Uterus (tissue), 4 donors: ENCODE measurements around the gene TCEA2. TPM values are rescaled to one million over a fixed set of nuclear protein-coding genes. Genes with fewer than 3 reads are reported as not detected.
A peak's percentile ranks its signal among the peaks of the same experiment; 100 is the strongest.

Source experiments
- DNase-seq, 2 donors: peaks; one replicate each; pipeline ENCODE4 v3.0.0-alpha.2; 2019 to 2020
- H3K27ac ChIP-seq, 2 donors: fragments of 200-600 bp; sonication (generic); 1 replicate in 1 of 2; 2 replicates in 1 of 2; pipeline ENCODE4 v1.5.1; 2016 to 2018
- H3K27me3 ChIP-seq, 2 donors: fragments of 200-600 bp; sonication (generic); one replicate each; pipeline ENCODE4 v1.5.1; 2018 to 2019; ENCODE audit warnings: control low read depth in 1 of 2
- H3K36me3 ChIP-seq, 2 donors: fragments of 200-600 bp; sonication (generic); one replicate each; pipeline ENCODE4 v1.5.1; 2019; ENCODE audit warnings: control low read depth in 1 of 2
- H3K4me1 ChIP-seq, 2 donors: fragments of 200-600 bp; sonication (generic); one replicate each; pipeline ENCODE4 v1.5.1; 2018 to 2019; ENCODE audit warnings: control low read depth in 1 of 2
- H3K4me3 ChIP-seq, 2 donors: fragments of 200-600 bp; sonication (generic); 1 replicate in 1 of 2; 2 replicates in 1 of 2; pipeline ENCODE4 v1.5.1; 2018 to 2019; ENCODE audit warnings: mild to moderate bottlenecking in 1 of 2
- H3K9me3 ChIP-seq, 2 donors: fragments of 200-600 bp; sonication (generic); one replicate each; pipeline ENCODE4 v1.5.1; 2019; ENCODE audit warnings: control low read depth in 1 of 2
- CTCF ChIP-seq, 4 experiments: fragments of 200-600 bp in 2 of 4; fragments of 450-650 bp in 2 of 4; sonication (generic) in 2 of 4; IDR thresholded peaks; one replicate each; pipeline ENCODE4 v1.5.1; 2016 to 2019; ENCODE audit warnings: antibody characterized with exemption in 4 of 4, mild to moderate bottlenecking in 2 of 4, moderate library complexity in 1 of 4
- POLR2A ChIP-seq, 2 donors: fragments of 450-650 bp; IDR thresholded peaks; one replicate each; pipeline ENCODE4 v1.6.1; 2016; ENCODE audit warnings: antibody characterized with exemption in 2 of 2, mild to moderate bottlenecking in 1 of 2, moderate library complexity in 1 of 2
- intact Hi-C: fragments of 100-400 bp; cut with DNase I; formaldehyde crosslinking; loops from one replicate; pipeline ENCODE4 v1.15.1; 2023; ENCODE audit warnings: low total_unique reads
- total RNA-seq, 4 donors: library from RNA; depleted of rRNA in 3 of 4; stranded (reverse); fragments of >200 nt in 3 of 4; gene quantifications; one replicate each; pipeline versions ENCODE4 v1.1.0 to v1.2.4, GENCODE V29; 2014 to 2023
- donor health status: DM: yes; HTN: yes; CAD: no.

TCEA2 gene
- total RNA-seq, 4 donors from 2014 or later: 21.5 to 75.4 (median 27.2) TPM

GRCh38 chr20:64063389-64064144, 569 bp downstream of the TCEA2 start:
- DNase-seq: peak in 1 of 2 donors; percentile 45
- peak overlapping the region; percentile 79 to 81 for H3K27ac ChIP-seq
- intact Hi-C loops: no loop called here

DNA sequence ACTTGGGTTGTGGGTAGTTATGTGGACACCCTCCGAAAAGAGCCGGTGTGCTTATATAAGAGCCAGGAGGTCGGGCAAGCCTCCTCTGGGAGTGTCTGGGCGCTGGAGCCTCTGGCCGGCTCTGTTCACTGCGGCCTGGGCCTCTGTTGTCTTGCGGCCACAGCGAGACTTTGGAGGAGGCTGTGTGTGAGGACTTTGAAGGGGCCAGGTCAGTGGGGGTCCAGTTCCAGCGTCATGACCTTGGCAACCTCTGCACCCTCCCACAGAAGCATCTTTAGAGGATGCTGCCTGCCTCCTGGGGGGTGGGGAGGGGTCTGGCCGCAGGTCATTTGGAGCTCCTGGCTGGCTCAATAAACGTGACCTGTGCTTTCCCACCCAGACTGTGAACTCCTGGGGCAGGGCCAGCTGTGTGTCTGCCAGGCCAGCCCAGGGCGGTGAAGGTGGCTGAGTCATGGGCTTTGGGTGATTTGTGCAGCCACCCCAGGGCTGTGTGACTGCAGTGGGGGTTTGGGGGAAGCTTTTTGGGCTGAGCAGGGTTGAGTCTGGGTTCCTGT, 1.2 kb downstream of the TCEA2 start:
- Histone ChIP-seq H3K36me3 (no peaks in the 10 kb centered on the region), H3K9me3 (no peaks in the 10 kb centered on the region), H3K27me3 (no peaks in the 10 kb centered on the region), H3K27ac (peak overlapping the region in 1 of 2 donors; percentile 81), H3K4me1 (peaks cover 0 to 20% of the 10 kb centered on the region in 2 donors), H3K4me3 (peak overlapping the region; percentile 78 to 92)
- TF ChIP-seq CTCF (IDR thresholded peaks at IDR 0.05) (no peak), POLR2A (IDR thresholded peaks at IDR 0.05) (no peak)
- intact Hi-C loops: no loop called here
- no peak for DNase-seq

More at GRCh38 chr20:64063389-64064144, 569 bp downstream of the TCEA2 start:
- no peak for TF ChIP-seq CTCF (IDR thresholded peaks at IDR 0.05)
- no peak for TF ChIP-seq POLR2A (IDR thresholded peaks at IDR 0.05)
- peak overlapping the region; percentile 78 to 92 for H3K4me3 ChIP-seq
- no peaks in the 10 kb centered on the region for H3K9me3 ChIP-seq
- no peaks in the 10 kb centered on the region for H3K36me3 ChIP-seq
- no peaks in the 10 kb centered on the region for H3K27me3 ChIP-seq
- H3K4me1 ChIP-seq: peaks cover 0 to 20% of the 10 kb centered on the region in 2 donors

DNA sequence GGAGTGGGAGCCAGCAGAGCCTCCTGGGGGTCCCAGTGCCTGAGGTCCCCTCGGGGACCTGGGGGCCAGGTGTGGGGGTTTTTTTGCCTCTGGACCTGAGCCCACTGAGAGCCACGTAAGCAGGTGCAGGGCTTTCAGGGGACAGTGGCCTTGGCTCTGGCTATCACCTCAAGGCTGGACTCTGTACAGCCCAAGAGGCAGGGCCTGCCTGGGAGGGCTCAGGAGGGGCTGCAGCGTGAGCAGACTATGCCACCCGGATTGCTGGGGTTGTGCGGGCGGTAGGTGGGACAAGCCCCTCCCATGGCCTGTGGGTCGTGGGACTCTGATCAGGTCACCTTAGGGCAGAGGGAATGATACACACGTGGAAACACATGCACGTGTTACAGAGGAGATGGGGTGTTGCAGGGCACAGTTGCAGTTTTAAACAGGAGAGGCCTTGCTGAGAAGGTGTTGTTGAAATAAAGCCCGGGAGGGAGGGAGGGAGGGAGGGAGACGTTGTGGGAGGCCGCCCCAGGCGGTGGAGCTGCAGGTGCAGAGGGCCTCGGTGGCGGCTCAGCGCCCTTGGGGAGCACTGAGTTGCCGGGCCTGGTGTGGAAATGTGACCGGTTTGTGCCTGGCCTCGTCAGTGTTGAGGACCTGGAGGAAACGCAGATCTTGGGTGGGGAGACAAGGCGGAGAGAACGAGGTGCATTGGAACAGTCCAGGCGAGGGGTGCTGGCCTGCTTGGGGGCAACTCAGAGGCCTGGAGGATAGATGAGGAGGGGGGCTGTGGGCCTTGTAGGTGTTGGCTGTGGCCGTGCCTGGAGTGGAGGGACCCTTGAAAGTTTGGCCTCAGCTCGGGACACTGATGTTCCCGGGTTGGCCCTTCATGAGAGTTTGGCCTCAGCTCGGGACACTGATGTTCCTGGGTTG, 2.3 kb downstream of the TCEA2 start:
- no peak for DNase-seq
- Histone ChIP-seq H3K9me3 (no peaks in the 10 kb centered on the region), H3K27me3 (no peaks in the 10 kb centered on the region), H3K4me1 (peaks cover 0 to 20% of the 10 kb centered on the region in 2 donors), H3K4me3 (no peak overlapping the region), H3K36me3 (no peaks in the 10 kb centered on the region), H3K27ac (no peak overlapping the region)
- TF ChIP-seq CTCF (IDR thresholded peaks at IDR 0.05) (no peak), POLR2A (IDR thresholded peaks at IDR 0.05) (no peak)
- intact Hi-C loops: no loop called here

- Histone ChIP-seq H3K9me3 (no peaks in the 10 kb centered on the region), H3K4me1 (peaks cover 0 to 20% of the 10 kb centered on the region in 2 donors), H3K27ac (no peak overlapping the region), H3K4me3 (no peak overlapping the region), H3K36me3 (no peaks in the 10 kb centered on the region), H3K27me3 (no peaks in the 10 kb centered on the region)
- no peak for DNase-seq
- TF ChIP-seq POLR2A (IDR thresholded peaks at IDR 0.05) (no peak), CTCF (IDR thresholded peaks at IDR 0.05) (no peak)
- intact Hi-C loops: no loop called here
Observed at GRCh38 chr20:64065974-64066343, 3.0 kb downstream of the TCEA2 start.
